Suprapubic skin (tissue), 3 donors: ENCODE data around the gene GRIK3.

Experiments
- EP300 ChIP-seq: sonication (generic); formaldehyde crosslinking; IDR thresholded peaks from one replicate; pipeline ENCODE4 v1.6.1; 2017; ENCODE audit warnings: antibody characterized with exemption
- TF ChIP-seq, protein P1 (sequence below), 2 donors: fragments of 200-600 bp in 1 of 2; fragments of 450-650 bp in 1 of 2; sonication (generic) in 1 of 2; IDR thresholded peaks; one replicate each; pipeline ENCODE4 v1.5.1; 2016 to 2019; ENCODE audit warnings: antibody characterized with exemption in 2 of 2, mild to moderate bottlenecking in 1 of 2, moderate library complexity in 1 of 2

DNA sequence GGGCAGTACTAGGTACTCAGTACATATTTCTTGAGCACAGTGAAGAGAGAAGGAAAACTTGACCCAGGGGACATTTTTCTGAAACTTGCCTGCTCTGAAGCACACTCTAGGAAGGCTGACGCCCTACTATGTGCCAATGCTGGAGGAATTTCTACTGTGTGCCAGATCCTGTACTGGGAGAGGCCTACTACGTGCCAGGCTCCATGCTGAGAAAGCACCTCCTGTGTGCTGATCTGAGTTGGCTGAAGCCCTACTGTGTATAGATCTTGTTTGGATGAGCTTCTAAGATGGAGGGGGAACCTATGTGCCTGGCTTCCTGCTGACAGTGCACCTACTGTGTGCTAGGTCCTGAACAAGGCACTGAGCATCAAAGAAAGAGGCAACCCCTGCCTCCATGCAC, 86.2 kb downstream of the GRIK3 start:
- TF ChIP-seq, protein P1, sequence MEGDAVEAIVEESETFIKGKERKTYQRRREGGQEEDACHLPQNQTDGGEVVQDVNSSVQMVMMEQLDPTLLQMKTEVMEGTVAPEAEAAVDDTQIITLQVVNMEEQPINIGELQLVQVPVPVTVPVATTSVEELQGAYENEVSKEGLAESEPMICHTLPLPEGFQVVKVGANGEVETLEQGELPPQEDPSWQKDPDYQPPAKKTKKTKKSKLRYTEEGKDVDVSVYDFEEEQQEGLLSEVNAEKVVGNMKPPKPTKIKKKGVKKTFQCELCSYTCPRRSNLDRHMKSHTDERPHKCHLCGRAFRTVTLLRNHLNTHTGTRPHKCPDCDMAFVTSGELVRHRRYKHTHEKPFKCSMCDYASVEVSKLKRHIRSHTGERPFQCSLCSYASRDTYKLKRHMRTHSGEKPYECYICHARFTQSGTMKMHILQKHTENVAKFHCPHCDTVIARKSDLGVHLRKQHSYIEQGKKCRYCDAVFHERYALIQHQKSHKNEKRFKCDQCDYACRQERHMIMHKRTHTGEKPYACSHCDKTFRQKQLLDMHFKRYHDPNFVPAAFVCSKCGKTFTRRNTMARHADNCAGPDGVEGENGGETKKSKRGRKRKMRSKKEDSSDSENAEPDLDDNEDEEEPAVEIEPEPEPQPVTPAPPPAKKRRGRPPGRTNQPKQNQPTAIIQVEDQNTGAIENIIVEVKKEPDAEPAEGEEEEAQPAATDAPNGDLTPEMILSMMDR (IDR thresholded peaks at IDR 0.05) = no peak
- TF ChIP-seq EP300 = no peak
